ENCODE measurements around the gene OSBPL5.

GRCh38 chr11:3052567-3052966 lies 112.5 kb downstream of the OSBPL5 start:
- no peak for TF ChIP-seq POLR2AphosphoS5 (IDR thresholded peaks at IDR 0.05; ENCODE audit: low read depth, low read length)
- TF ChIP-seq TAF1 (IDR thresholded peaks at IDR 0.05; ENCODE audit: borderline replicate concordance, insufficient read depth, low read length) = no peak
- no peak for TF ChIP-seq REST (IDR thresholded peaks at IDR 0.05; ENCODE audit: insufficient read depth in 1 of 2, low read depth in 2 of 2, low read length in 2 of 2)
- TF ChIP-seq SIN3A (IDR thresholded peaks at IDR 0.05; ENCODE audit: borderline replicate concordance, insufficient read depth, low read length) = no peak

Measured in PFSK-1 (cell line).